GM12873 (cell line): ENCODE results near the gene DDX1.

ENCODE experiments used
- CTCF ChIP-seq: IDR thresholded peaks from 2 replicates; pipeline ENCODE4 v1.5.1; 2012; ENCODE audit warnings: low read depth, mild to moderate bottlenecking, moderate library complexity, low read length, control low read depth; ENCODE audit not compliant: insufficient read depth; ENCODE audit errors: missing control alignments

The DDX1 gene

DNA sequence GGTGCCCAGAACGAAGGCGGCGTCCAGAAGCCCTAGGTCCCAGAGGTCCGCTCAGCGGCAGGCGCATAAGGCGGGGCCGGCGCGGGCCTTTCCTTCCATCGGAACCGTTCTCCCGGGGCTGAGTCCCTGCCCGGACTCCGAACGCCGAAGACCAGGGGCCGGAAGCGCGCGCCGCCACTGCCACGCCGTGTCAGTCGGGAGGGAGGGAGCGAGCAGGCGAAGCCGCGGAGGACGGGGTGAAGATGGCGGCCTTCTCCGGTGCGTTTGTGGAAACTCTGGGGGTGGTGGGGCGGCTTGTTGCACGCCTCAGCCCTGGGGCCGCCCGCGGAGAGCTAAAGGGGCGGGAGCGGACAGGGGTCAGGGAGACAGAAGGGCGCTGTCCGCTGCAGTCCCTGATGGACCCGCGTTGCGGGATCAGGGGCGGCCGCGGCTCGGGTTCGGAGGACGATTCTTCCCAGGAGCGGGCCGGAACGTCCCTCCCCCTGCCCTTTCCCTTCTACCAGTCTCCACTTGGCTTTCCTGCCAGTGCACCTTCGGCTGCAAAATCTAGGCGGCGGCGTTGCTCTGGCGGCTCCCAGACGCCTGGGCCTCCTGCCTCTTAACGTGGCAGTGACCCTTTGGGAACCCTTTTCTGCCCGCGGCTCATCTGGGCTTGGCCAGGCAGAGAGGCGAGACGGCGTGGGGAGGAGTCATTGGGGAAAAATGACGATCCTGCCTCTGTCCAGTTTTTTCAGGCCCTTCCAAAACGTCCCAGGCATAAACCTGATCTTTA is at the start of gene DDX1:
DDX1 (plus strand) TSS at position 177 of the 772 bp plus-strand sequence; CDS start at position 243, 66 bp downstream.
- TF ChIP-seq CTCF: no peak

- no peak for TF ChIP-seq CTCF
Measured at GRCh38 chr2:15543053-15543452, 48.6 kb upstream of the DDX1 start.

DNA sequence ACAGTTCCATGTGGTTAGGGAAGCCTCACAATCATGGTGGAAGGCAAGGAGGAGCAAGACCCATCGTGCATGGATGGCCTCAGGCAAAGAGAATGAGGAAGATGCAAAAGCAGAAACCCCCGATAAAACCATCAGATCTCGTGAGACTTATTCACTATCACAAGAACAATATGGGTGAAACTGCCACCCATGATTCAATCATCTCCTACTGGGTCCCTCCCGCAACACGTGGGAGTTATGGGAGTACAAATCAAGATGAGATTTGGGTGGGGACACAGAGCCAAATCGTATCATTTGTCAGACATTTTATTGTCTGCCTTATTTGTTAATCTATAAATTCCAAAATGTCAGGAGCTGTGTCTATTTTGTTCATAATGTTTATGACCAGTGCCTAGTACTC is 48.1 kb upstream of the DDX1 start:
- TF ChIP-seq CTCF: no peak

GRCh38 chr2:15544227-15544626 is 47.4 kb upstream of the DDX1 start:
- TF ChIP-seq CTCF: no peak

- peak; percentile 28 for TF ChIP-seq CTCF
Measured at GRCh38 chr2:15546297-15547098, 45.2 kb upstream of the DDX1 start.

- TF ChIP-seq CTCF: no peak
Measured at GRCh38 chr2:15547115-15547876, 44.4 kb upstream of the DDX1 start.

GRCh38 chr2:15548974-15549373 is 42.7 kb upstream of the DDX1 start:
- no peak for TF ChIP-seq CTCF
